ENCODE data around the gene HOXB8. TPM values are rescaled to one million over a fixed set of nuclear protein-coding genes. Genes with fewer than 3 reads are reported as not detected.

Gene HOXB8
- total RNA-seq, 1 donor from 2014 or later, result not detected

- TF ChIP-seq CTCF (IDR thresholded peaks at IDR 0.05; ENCODE audit: borderline replicate concordance), result no peak
- intact Hi-C loops (cut with micrococcal nuclease), result no loop called here
- Histone ChIP-seq H3K4me1 (peaks cover 28% of the 10 kb centered on the region), H3K36me3 (no peaks in the 10 kb centered on the region), H3K27me3 (ENCODE audit: low read depth) (peaks cover 100% of the 10 kb centered on the region), H3K27ac (replicated peaks) (no peak overlapping the region), H3K9me3 (replicated peaks) (no peaks in the 10 kb centered on the region), H3K4me3 (no peak overlapping the region)
- DNase-seq, result no peak
Measured at GRCh38 chr17:48600244-48601098, 14.6 kb downstream of the HOXB8 start.

- TF ChIP-seq CTCF (IDR thresholded peaks at IDR 0.05; ENCODE audit: borderline replicate concordance), result no peak
- Histone ChIP-seq H3K27ac (replicated peaks) (no peak overlapping the region), H3K4me3 (no peak overlapping the region), H3K9me3 (replicated peaks) (no peaks in the 10 kb centered on the region), H3K4me1 (peaks cover 29% of the 10 kb centered on the region), H3K27me3 (ENCODE audit: low read depth) (peaks cover 100% of the 10 kb centered on the region), H3K36me3 (no peaks in the 10 kb centered on the region)
- intact Hi-C loops (cut with micrococcal nuclease), result no loop called here
- no peak for DNase-seq
Measured at GRCh38 chr17:48599354-48599753, 15.7 kb downstream of the HOXB8 start.

GRCh38 chr17:48598736-48599135 is 16.4 kb downstream of the HOXB8 start:
- DNase-seq, result no peak
- peaks cover 35% of the 10 kb centered on the region for H3K4me1 ChIP-seq
- peaks cover 100% of the 10 kb centered on the region for H3K27me3 ChIP-seq (ENCODE audit: low read depth)
- H3K36me3 ChIP-seq, result no peaks in the 10 kb centered on the region
- no peak overlapping the region for H3K4me3 ChIP-seq
- H3K9me3 ChIP-seq (replicated peaks), result no peaks in the 10 kb centered on the region
- intact Hi-C loops (cut with micrococcal nuclease), result no loop called here
- no peak overlapping the region for H3K27ac ChIP-seq (replicated peaks)
- no peak for TF ChIP-seq CTCF (IDR thresholded peaks at IDR 0.05; ENCODE audit: borderline replicate concordance)

- peaks cover 100% of the 10 kb centered on the region for H3K27me3 ChIP-seq (ENCODE audit: low read depth)
- peak overlapping the region; percentile 63 for H3K4me3 ChIP-seq
- no peaks in the 10 kb centered on the region for H3K36me3 ChIP-seq
- peak overlapping the region; percentile 60 for H3K27ac ChIP-seq (replicated peaks)
- peaks cover 42% of the 10 kb centered on the region for H3K4me1 ChIP-seq
- intact Hi-C loops (cut with micrococcal nuclease), result no loop called here
- no peaks in the 10 kb centered on the region for H3K9me3 ChIP-seq (replicated peaks)
- TF ChIP-seq CTCF (IDR thresholded peaks at IDR 0.05; ENCODE audit: borderline replicate concordance), result no peak
- no peak for DNase-seq
Measured at GRCh38 chr17:48597778-48598631, 17.1 kb downstream of the HOXB8 start.

- peaks cover 42% of the 10 kb centered on the region for H3K4me1 ChIP-seq
- peak overlapping the region; percentile 60 for H3K27ac ChIP-seq (replicated peaks)
- no peaks in the 10 kb centered on the region for H3K9me3 ChIP-seq (replicated peaks)
- intact Hi-C loops (cut with micrococcal nuclease), result no loop called here
- no peaks in the 10 kb centered on the region for H3K36me3 ChIP-seq
- DNase-seq, result no peak
- peaks cover 100% of the 10 kb centered on the region for H3K27me3 ChIP-seq (ENCODE audit: low read depth)
- H3K4me3 ChIP-seq, result peak overlapping the region; percentile 63
- no peak for TF ChIP-seq CTCF (IDR thresholded peaks at IDR 0.05; ENCODE audit: borderline replicate concordance)
Measured at GRCh38 chr17:48597528-48597777, 17.6 kb downstream of the HOXB8 start.
